GM12878 (cell line): ENCODE data around the gene KRT4. TPM values are rescaled to one million over a fixed set of nuclear protein-coding genes. Genes with fewer than 3 reads are reported as not detected.

Experiments used
- ATAC-seq: fragments of 200-7000 bp; cut with Tn5 transposase; 3 replicates; pipeline ENCODE4 v1.9.1; 2020; ENCODE audit warnings: mild to moderate bottlenecking, moderate library complexity
- BruUV-seq: library from RNA; stranded (reverse); fragments of 400-500 nt; replicated peaks from 2 replicates; lab custom pipeline; 2021; lab: Mats Ljungman, UMichigan
- CTCF ChIA-PET: fragments of 300-600 bp; sonication (Branson Sonifier 250); formaldehyde crosslinking; extraction: SDS; loops from one replicate; lab custom pipeline; 2021; ENCODE audit warnings: inconsistent platforms; lab: Yijun Ruan, JAX
- POLR2A ChIA-PET: fragments of 350-600 bp; formaldehyde crosslinking; extraction: SDS; loops from one replicate; lab custom pipeline; 2021; ENCODE audit warnings: inconsistent platforms; lab: Charles Lee
- RAD21 ChIA-PET: fragments of 300-600 bp; sonication (Branson Sonifier 250); formaldehyde crosslinking; loops from one replicate; lab custom pipeline; 2023; ENCODE audit warnings: antibody characterized with exemption; ENCODE audit not compliant: unreplicated experiment; lab: Charles Lee
- SMC1A ChIA-PET: fragments of 300-600 bp; sonication (Branson Sonifier 250); formaldehyde crosslinking; loops from one replicate; lab custom pipeline; 2023; ENCODE audit not compliant: unreplicated experiment, uncharacterized antibody; lab: Charles Lee
- DNase-seq: peaks from one replicate; pipeline ENCODE4 v3.0.0-alpha.2; 2011; ENCODE audit warnings: low read depth, low spot score
- FAIRE-seq: peaks from 3 replicates; lab custom pipeline; 2011; peaks lifted over from hg19 to GRCh38; lab: Jason Lieb, UNC
- H2AFZ ChIP-seq: 2 replicates; pipeline ENCODE4 v1.6.0; 2011; ENCODE audit warnings: low read depth, low read length, control low read depth; ENCODE audit not compliant: control insufficient read depth
- H3K27ac ChIP-seq: 2 replicates; pipeline ENCODE4 v1.5.1; 2011; ENCODE audit warnings: control low read depth; ENCODE audit not compliant: control insufficient read depth, insufficient read depth
- H3K27me3 ChIP-seq, 2 experiments: replicated peaks in 1 of 2; 2 replicates each; pipeline versions ENCODE4 v1.6.0 to v1.6.1; 2011; ENCODE audit warnings: low read length in 1 of 2; ENCODE audit not compliant: control insufficient read depth in 2 of 2, insufficient read depth in 2 of 2
- H3K36me3 ChIP-seq, 2 experiments: 2 replicates each; pipeline ENCODE4 v1.5.1; 2011; ENCODE audit warnings: low read length in 1 of 2; ENCODE audit not compliant: control insufficient read depth in 2 of 2, insufficient read depth in 2 of 2
- H3K4me1 ChIP-seq: 2 replicates; pipeline ENCODE4 v1.6.1; 2011; ENCODE audit warnings: mild to moderate bottlenecking, low read length, moderate library complexity, mixed read lengths; ENCODE audit not compliant: control insufficient read depth, insufficient read depth
- H3K4me2 ChIP-seq: 2 replicates; pipeline ENCODE4 v1.6.0; 2011; ENCODE audit warnings: control low read depth; ENCODE audit not compliant: control insufficient read depth, insufficient read depth
- H3K4me3 ChIP-seq: fragments of 200-600 bp; sonication (generic); 2 replicates; pipeline ENCODE4 v1.5.1; 2016
- H3K79me2 ChIP-seq: 2 replicates; pipeline ENCODE4 v1.6.0; 2011; ENCODE audit warnings: low read length; ENCODE audit not compliant: control insufficient read depth, insufficient read depth
- H3K9ac ChIP-seq: 2 replicates; pipeline ENCODE4 v1.8.0; 2011; ENCODE audit warnings: low read length, control low read depth, mixed read lengths; ENCODE audit not compliant: control insufficient read depth, insufficient read depth
- H3K9me3 ChIP-seq: replicated peaks from 3 replicates; pipeline ENCODE4 v1.5.1; 2011; ENCODE audit warnings: mild to moderate bottlenecking, low read length; ENCODE audit not compliant: control insufficient read depth, insufficient read depth
- H4K20me1 ChIP-seq: 2 replicates; pipeline ENCODE4 v1.6.0; 2011; ENCODE audit not compliant: control insufficient read depth, insufficient read depth
- BCL11A ChIP-seq: IDR thresholded peaks from 2 replicates; pipeline ENCODE4 v1.6.1; 2011; ENCODE audit warnings: low read depth, low read length
- CBFB ChIP-seq: IDR thresholded peaks from 2 replicates; pipeline ENCODE4 v1.6.1; 2016; ENCODE audit warnings: antibody characterized with exemption, low read depth
- HDAC6 ChIP-seq: fragments of 200-600 bp; sonication (generic); IDR thresholded peaks from one replicate; pipeline ENCODE4 v1.8.0; 2017; ENCODE audit warnings: antibody characterized with exemption; ENCODE audit not compliant: unreplicated experiment
- RB1 ChIP-seq: fragments of 450-650 bp; formaldehyde crosslinking; IDR thresholded peaks from 2 replicates; pipeline ENCODE4 v1.6.1; 2017; ENCODE audit warnings: mild to moderate bottlenecking, borderline replicate concordance
- TBL1XR1 ChIP-seq: IDR thresholded peaks from 2 replicates; pipeline ENCODE4 v1.6.1; 2012; ENCODE audit warnings: low read depth, low read length, improper control_type of control experiment
- ZNF24 ChIP-seq: fragments of 450-650 bp; IDR thresholded peaks from 2 replicates; pipeline ENCODE4 v1.6.1; 2017; ENCODE audit warnings: antibody characterized with exemption, mild to moderate bottlenecking
- WGBS: methylation state at CpG from one replicate; pipeline ENCODE4 v1.1.6; 2016; ENCODE audit warnings: low lambda C conversion rate; ENCODE audit not compliant: insufficient replicate concordance, insufficient coverage; ENCODE audit errors: missing lambda C conversion rate; 5-methylcytosine and 5-hydroxymethylcytosine counted together
- in situ Hi-C: fragments of 300-500 bp; cut with MboI; formaldehyde crosslinking; loops from 9 replicates; pipeline ENCODE4 v1.14.3; 2018; ENCODE audit warnings: mixed read lengths
- intact Hi-C: fragments of 100-400 bp; cut with micrococcal nuclease; formaldehyde crosslinking; loops from one replicate; pipeline ENCODE4 v1.14.2; 2022; ENCODE audit not compliant: unreplicated experiment
- polyA plus RNA-seq, 11 experiments: library from polyadenylated mRNA; depleted of rRNA in 4 of 11; unstranded in 6 of 11; stranded (reverse) in 5 of 11; fragments of >200 nt; fragmentation: Nextera tagmentation in 4 of 11; fragmentation: Illumina TruSeq in 1 of 11; extraction: Ambion mirVana in 4 of 11; extraction: Trizol in 1 of 11; gene quantifications; 1 replicate in 1 of 11; 2 replicates in 10 of 11; pipeline versions ENCODE4 v1.2.1 to v1.2.3, GENCODE V29; 2011 to 2016; ENCODE audit warnings: inconsistent platforms in 2 of 11, missing spikeins in 2 of 11, low read depth in 1 of 11
- total RNA-seq, 4 experiments: library from RNA; depleted of rRNA in 3 of 4; stranded (reverse); fragments of >200 nt in 3 of 4; fragmentation: Illumina TruSeq in 1 of 4; extraction: Trizol in 1 of 4; gene quantifications; 2 replicates each; pipeline versions ENCODE4 v1.2.1 to v1.2.3, GENCODE V29; 2013 to 2021
- TF ChIP-seq, protein P1 (sequence below): fragments of 450-650 bp; IDR thresholded peaks from 2 replicates; pipeline ENCODE4 v1.6.1; 2017; ENCODE audit warnings: mild to moderate bottlenecking, moderate library complexity
- TF ChIP-seq, protein P2 (sequence below): fragments of 450-650 bp; conservative IDR thresholded peaks from 2 replicates; pipeline ENCODE4 v1.6.1; 2017; ENCODE audit warnings: mild to moderate bottlenecking, moderate library complexity
- TF ChIP-seq, protein P3 (sequence below): IDR thresholded peaks from 2 replicates; pipeline ENCODE4 v1.6.1; 2012; ENCODE audit warnings: low read length, inconsistent platforms

The KRT4 gene
- total and polyA plus RNA-seq, 10 of the 15 experiments (the other 5 are each of a cell fraction or from before 2014, with no cell fraction given), result not detected

DNA sequence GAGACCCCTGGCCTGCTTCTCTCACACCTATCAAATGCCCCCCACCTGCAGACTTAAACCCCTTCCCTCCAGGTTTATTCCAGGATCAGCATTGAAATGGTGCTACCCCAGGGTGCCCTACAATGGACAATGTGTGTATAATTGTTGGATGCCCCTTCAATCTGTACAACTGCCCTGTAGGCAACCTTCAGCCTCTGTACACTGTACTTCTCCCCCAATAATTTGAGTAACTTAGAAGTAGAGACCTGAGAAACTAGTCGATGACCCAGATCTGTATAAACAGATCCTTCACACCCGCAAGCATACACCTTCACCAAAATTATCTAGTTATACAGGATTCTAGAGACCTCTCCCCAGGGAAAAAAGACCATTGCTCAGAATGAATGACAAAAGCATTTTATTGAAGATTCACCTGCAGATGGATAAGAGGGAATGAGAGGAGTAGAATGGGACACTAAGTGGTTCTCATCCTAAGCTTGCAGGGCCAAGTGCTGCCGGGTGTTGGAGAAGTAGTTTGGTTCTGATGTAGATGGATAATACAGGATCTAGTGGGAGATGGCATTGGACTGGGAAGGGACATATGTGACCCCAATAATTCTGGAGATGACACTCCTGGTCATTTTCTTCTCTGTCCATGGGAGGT is 7.6 kb downstream of the KRT4 start:
- H3K4me1 ChIP-seq, result no peaks in the 10 kb centered on the region
- ATAC-seq, result no peak
- TF ChIP-seq RB1 (no peak), TBL1XR1 (no peak), HDAC6 (no peak), ZNF24 (no peak), BCL11A (no peak), CBFB (no peak)
- TF ChIP-seq, protein P1, sequence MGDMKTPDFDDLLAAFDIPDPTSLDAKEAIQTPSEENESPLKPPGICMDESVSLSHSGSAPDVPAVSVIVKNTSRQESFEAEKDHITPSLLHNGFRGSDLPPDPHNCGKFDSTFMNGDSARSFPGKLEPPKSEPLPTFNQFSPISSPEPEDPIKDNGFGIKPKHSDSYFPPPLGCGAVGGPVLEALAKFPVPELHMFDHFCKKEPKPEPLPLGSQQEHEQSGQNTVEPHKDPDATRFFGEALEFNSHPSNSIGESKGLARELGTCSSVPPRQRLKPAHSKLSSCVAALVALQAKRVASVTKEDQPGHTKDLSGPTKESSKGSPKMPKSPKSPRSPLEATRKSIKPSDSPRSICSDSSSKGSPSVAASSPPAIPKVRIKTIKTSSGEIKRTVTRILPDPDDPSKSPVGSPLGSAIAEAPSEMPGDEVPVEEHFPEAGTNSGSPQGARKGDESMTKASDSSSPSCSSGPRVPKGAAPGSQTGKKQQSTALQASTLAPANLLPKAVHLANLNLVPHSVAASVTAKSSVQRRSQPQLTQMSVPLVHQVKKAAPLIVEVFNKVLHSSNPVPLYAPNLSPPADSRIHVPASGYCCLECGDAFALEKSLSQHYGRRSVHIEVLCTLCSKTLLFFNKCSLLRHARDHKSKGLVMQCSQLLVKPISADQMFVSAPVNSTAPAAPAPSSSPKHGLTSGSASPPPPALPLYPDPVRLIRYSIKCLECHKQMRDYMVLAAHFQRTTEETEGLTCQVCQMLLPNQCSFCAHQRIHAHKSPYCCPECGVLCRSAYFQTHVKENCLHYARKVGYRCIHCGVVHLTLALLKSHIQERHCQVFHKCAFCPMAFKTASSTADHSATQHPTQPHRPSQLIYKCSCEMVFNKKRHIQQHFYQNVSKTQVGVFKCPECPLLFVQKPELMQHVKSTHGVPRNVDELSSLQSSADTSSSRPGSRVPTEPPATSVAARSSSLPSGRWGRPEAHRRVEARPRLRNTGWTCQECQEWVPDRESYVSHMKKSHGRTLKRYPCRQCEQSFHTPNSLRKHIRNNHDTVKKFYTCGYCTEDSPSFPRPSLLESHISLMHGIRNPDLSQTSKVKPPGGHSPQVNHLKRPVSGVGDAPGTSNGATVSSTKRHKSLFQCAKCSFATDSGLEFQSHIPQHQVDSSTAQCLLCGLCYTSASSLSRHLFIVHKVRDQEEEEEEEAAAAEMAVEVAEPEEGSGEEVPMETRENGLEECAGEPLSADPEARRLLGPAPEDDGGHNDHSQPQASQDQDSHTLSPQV, result no peak
- TF ChIP-seq, protein P2, sequence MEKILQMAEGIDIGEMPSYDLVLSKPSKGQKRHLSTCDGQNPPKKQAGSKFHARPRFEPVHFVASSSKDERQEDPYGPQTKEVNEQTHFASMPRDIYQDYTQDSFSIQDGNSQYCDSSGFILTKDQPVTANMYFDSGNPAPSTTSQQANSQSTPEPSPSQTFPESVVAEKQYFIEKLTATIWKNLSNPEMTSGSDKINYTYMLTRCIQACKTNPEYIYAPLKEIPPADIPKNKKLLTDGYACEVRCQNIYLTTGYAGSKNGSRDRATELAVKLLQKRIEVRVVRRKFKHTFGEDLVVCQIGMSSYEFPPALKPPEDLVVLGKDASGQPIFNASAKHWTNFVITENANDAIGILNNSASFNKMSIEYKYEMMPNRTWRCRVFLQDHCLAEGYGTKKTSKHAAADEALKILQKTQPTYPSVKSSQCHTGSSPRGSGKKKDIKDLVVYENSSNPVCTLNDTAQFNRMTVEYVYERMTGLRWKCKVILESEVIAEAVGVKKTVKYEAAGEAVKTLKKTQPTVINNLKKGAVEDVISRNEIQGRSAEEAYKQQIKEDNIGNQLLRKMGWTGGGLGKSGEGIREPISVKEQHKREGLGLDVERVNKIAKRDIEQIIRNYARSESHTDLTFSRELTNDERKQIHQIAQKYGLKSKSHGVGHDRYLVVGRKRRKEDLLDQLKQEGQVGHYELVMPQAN, result no peak
- TF ChIP-seq, protein P3, sequence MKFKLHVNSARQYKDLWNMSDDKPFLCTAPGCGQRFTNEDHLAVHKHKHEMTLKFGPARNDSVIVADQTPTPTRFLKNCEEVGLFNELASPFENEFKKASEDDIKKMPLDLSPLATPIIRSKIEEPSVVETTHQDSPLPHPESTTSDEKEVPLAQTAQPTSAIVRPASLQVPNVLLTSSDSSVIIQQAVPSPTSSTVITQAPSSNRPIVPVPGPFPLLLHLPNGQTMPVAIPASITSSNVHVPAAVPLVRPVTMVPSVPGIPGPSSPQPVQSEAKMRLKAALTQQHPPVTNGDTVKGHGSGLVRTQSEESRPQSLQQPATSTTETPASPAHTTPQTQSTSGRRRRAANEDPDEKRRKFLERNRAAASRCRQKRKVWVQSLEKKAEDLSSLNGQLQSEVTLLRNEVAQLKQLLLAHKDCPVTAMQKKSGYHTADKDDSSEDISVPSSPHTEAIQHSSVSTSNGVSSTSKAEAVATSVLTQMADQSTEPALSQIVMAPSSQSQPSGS, result no peak
- TF ChIP-seq, all 136 proteins: peak for 0
- Histone ChIP-seq H3K9ac (no peak overlapping the region), H3K4me2 (no peak overlapping the region), H4K20me1 (no peaks in the 10 kb centered on the region), H3K27me3 (peaks cover 0 to 5% of the 10 kb centered on the region in 2 experiments; a peak in 1 of 4 replicates), H3K79me2 (no peaks in the 10 kb centered on the region), H3K9me3 (no peaks in the 10 kb centered on the region), H2AFZ (no peak overlapping the region), H3K27ac (no peak overlapping the region), H3K36me3 (no peaks in the 10 kb centered on the region), H3K4me3 (no peak overlapping the region)
- SMC1A ChIA-PET, result no interaction called here
- no peak for DNase-seq
- in situ Hi-C loops, result no loop called here
- FAIRE-seq, result no peak
- BruUV-seq, result no TSS peak
- RAD21 ChIA-PET, result no interaction called here
- CTCF ChIA-PET, result no interaction called here
- WGBS, result 50% methylated on average over 3 of the region's 3 CpGs
- POLR2A ChIA-PET, result no interaction called here
- intact Hi-C loops, result no loop called here
